B cell (primary cell): ENCODE measurements around the gene DHRS7B. TPM values are rescaled to one million over a fixed set of nuclear protein-coding genes. Genes with fewer than 3 reads are reported as not detected.

Experiments
- ATAC-seq: fragments of 200-7000 bp; cut with Tn5 transposase; one replicate; pipeline ENCODE4 v1.10.0; 2021; ENCODE audit warnings: low read depth, mild to moderate bottlenecking, moderate number of reproducible peaks, moderate library complexity
- CTCF ChIA-PET: fragments of 350-600 bp; sonication (Branson Sonifier 250); formaldehyde crosslinking; loops from one replicate; lab custom pipeline; 2021; ENCODE audit warnings: antibody characterized with exemption, inconsistent platforms; lab: Charles Lee
- POLR2A ChIA-PET: fragments of 350-600 bp; sonication (Branson Sonifier 250); formaldehyde crosslinking; loops from one replicate; lab custom pipeline; 2021; ENCODE audit warnings: antibody characterized with exemption; lab: Charles Lee
- DNase-seq: peaks from one replicate; pipeline ENCODE4 v3.0.0; 2013
- H2AFZ ChIP-seq: 2 replicates; pipeline ENCODE4 v1.6.1; 2012; ENCODE audit warnings: mild to moderate bottlenecking, low read depth, low read length; ENCODE audit not compliant: insufficient read depth, poor library complexity, severe bottlenecking
- H3K27ac ChIP-seq, 2 donors: 1 replicate in 1 of 2; 2 replicates in 1 of 2; pipeline ENCODE4 v1.5.1; 2012 to 2013; ENCODE audit warnings: low read length in 2 of 2, mild to moderate bottlenecking in 2 of 2, moderate library complexity in 1 of 2
- H3K27me3 ChIP-seq, 4 experiments: fragments of 200-600 bp in 1 of 4; sonication (generic) in 1 of 4; replicated peaks in 1 of 4; 1 replicate in 2 of 4; 2 replicates in 2 of 4; pipeline versions ENCODE4 v1.6.1 to v1.7.0; 2013 to 2016; ENCODE audit warnings: low read length in 3 of 4, mild to moderate bottlenecking in 2 of 4, mixed read lengths in 1 of 4, moderate library complexity in 1 of 4; ENCODE audit not compliant: insufficient read depth in 4 of 4, control insufficient read depth in 3 of 4; ENCODE audit errors: control extremely low read depth in 1 of 4
- H3K36me3 ChIP-seq, 2 experiments: replicated peaks in 1 of 2; 1 replicate in 1 of 2; 2 replicates in 1 of 2; pipeline versions ENCODE4 v1.6.1 to v1.7.1; 2013; ENCODE audit warnings: low read length in 1 of 2; ENCODE audit not compliant: insufficient read depth in 2 of 2, control insufficient read depth in 1 of 2; ENCODE audit errors: control extremely low read depth in 1 of 2, extremely low read depth in 1 of 2
- H3K4me1 ChIP-seq, 2 donors: fragments of 200-600 bp in 1 of 2; sonication (generic) in 1 of 2; 1 replicate in 1 of 2; 2 replicates in 1 of 2; pipeline versions ENCODE4 v1.5.1 to v1.6.1; 2013 to 2017; ENCODE audit warnings: low read length in 2 of 2; ENCODE audit not compliant: control insufficient read depth in 2 of 2, insufficient read depth in 2 of 2
- H3K4me2 ChIP-seq: replicated peaks from 2 replicates; pipeline ENCODE3; 2012; ENCODE audit warnings: mild to moderate bottlenecking, low read depth, low read length; ENCODE audit not compliant: poor library complexity, severe bottlenecking
- H3K4me3 ChIP-seq, 5 experiments: fragments of 200-600 bp in 1 of 5; sonication (generic) in 1 of 5; 1 replicate in 3 of 5; 2 replicates in 2 of 5; pipeline versions ENCODE4 v1.5.1 to v1.7.0; 2011 to 2016; ENCODE audit warnings: low read length in 4 of 5, mild to moderate bottlenecking in 4 of 5, low read depth in 2 of 5, control low read depth in 1 of 5, moderate library complexity in 1 of 5; ENCODE audit not compliant: insufficient read depth in 1 of 5; ENCODE audit errors: control extremely low read depth in 1 of 5, extremely low read depth in 1 of 5
- H3K79me2 ChIP-seq: fragments of 200-600 bp; sonication (generic); one replicate; pipeline ENCODE4 v1.6.0; 2016; ENCODE audit warnings: low read length; ENCODE audit not compliant: control insufficient read depth, insufficient read depth
- H3K9ac ChIP-seq: fragments of 200-600 bp; sonication (generic); 2 replicates; pipeline ENCODE4 v1.6.1; 2017; ENCODE audit warnings: mild to moderate bottlenecking, low read length, moderate library complexity
- H3K9me3 ChIP-seq, 3 donors: one replicate each; pipeline versions ENCODE4 v1.6.1 to v1.7.1; 2013; ENCODE audit warnings: low read length in 2 of 3; ENCODE audit not compliant: control insufficient read depth in 2 of 3, insufficient read depth in 1 of 3; ENCODE audit errors: control extremely low read depth in 1 of 3
- H4K20me1 ChIP-seq: 2 replicates; pipeline ENCODE4 v1.6.0; 2012; ENCODE audit warnings: mild to moderate bottlenecking, low read length; ENCODE audit not compliant: insufficient read depth, control insufficient read depth, poor library complexity, severe bottlenecking
- H3K27ac Mint-ChIP-seq: one replicate; pipeline ENCODE4 v1.8.0; 2021; ENCODE audit warnings: mixed read lengths
- H3K27me3 Mint-ChIP-seq: one replicate; pipeline ENCODE4 v1.8.0; 2021; ENCODE audit warnings: mixed read lengths
- H3K4me1 Mint-ChIP-seq: one replicate; pipeline ENCODE4 v1.8.0; 2021; ENCODE audit warnings: mixed read lengths
- H3K4me3 Mint-ChIP-seq: one replicate; pipeline ENCODE4 v1.8.0; 2021; ENCODE audit warnings: mixed read lengths
- H3K9me3 Mint-ChIP-seq: one replicate; pipeline ENCODE4 v1.8.0; 2022; ENCODE audit warnings: mixed read lengths; ENCODE audit not compliant: insufficient read depth
- CTCF ChIP-seq: fragments of 200-600 bp; IDR thresholded peaks from one replicate; pipeline ENCODE4 v1.8.0; 2022; ENCODE audit warnings: antibody characterized with exemption, mild to moderate bottlenecking
- EZH2 ChIP-seq: IDR thresholded peaks from 2 replicates; pipeline ENCODE4 v1.6.1; 2012; ENCODE audit warnings: borderline replicate concordance, low read depth, mild to moderate bottlenecking, moderate library complexity, low read length; ENCODE audit not compliant: insufficient read depth, poor library complexity, severe bottlenecking
- WGBS: methylation state at CpG from one replicate; pipeline ENCODE4 v1.1.5; 2013; ENCODE audit warnings: missing lambda C conversion rate; ENCODE audit not compliant: insufficient coverage; 5-methylcytosine and 5-hydroxymethylcytosine counted together
- intact Hi-C: fragments of 100-400 bp; cut with micrococcal nuclease; formaldehyde crosslinking; loops from one replicate; pipeline ENCODE4 v1.10.0; 2022
- polyA plus RNA-seq: library from polyadenylated mRNA; depleted of rRNA; stranded (reverse); fragments of >200 nt; gene quantifications from 2 replicates; pipeline ENCODE4 v1.2.3, GENCODE V29; 2012
- total RNA-seq, 2 donors: library from RNA; stranded (reverse); fragments of 120-200 nt in 1 of 2; gene quantifications; 1 replicate in 1 of 2; 2 replicates in 1 of 2; pipeline versions ENCODE4 v1.2.3 to v1.2.4, GENCODE V29; 2013 to 2022

Gene DHRS7B
- total and polyA plus RNA-seq, 2 donors (not counting 1 experiment from before 2014, with no cell fraction given) = 8.2 to 13.4 TPM

GRCh38 chr17:21213638-21214014 lies 86.9 kb downstream of the DHRS7B start:
- H4K20me1 ChIP-seq = peaks cover 53% of the 10 kb centered on the region
- Mint-ChIP-seq H3K27me3 (no peaks in the 10 kb centered on the region), H3K9me3 (no peaks in the 10 kb centered on the region), H3K4me3 (peak overlapping the region; percentile 93), H3K27ac (peak overlapping the region; percentile 92), H3K4me1 (peaks cover 51% of the 10 kb centered on the region)
- no peaks in the 10 kb centered on the region for H3K9me3 ChIP-seq
- no peaks in the 10 kb centered on the region for H3K27me3 ChIP-seq
- peak overlapping the region; percentile 99 for H2AFZ ChIP-seq
- intact Hi-C loops = loop anchor here (1.0 to 2.0 kb wide), 9 partner anchors 40 to 1059 kb away; partner anchors contain the start of genes DHRS7B, NATD1 and USP22
- DNase-seq (no peak), ATAC-seq (peak; percentile 0)
- H3K9ac ChIP-seq = peak overlapping the region; percentile 97
- ChIA-PET POLR2A (interaction anchor here (0.5 to 1.6 kb wide), 3 partner anchors 40 to 1567 kb away, joined by 3 to 4 read pairs (median 4); partner anchors contain the start of gene NATD1), CTCF (interaction anchor here (0.6 to 1.7 kb wide), 6 partner anchors 24 to 1354 kb away, joined by 3 to 6 read pairs (median 3); no protein-coding TSS in a partner anchor)
- WGBS = under 1% methylated on average over 35 of the region's 35 CpGs
- TF ChIP-seq CTCF (no peak), EZH2 (no peak)
- H3K4me1 ChIP-seq = peaks cover 31 to 37% of the 10 kb centered on the region in 2 donors
- peak overlapping the region; percentile 64 to 99 (median 89) for H3K4me3 ChIP-seq
- H3K27ac ChIP-seq = peak overlapping the region; percentile 57 to 91
- peaks cover 84% of the 10 kb centered on the region for H3K79me2 ChIP-seq
- peaks cover 0 to 21% of the 10 kb centered on the region in 2 experiments for H3K36me3 ChIP-seq
- peak overlapping the region; percentile 94 for H3K4me2 ChIP-seq
